22Rv1 (cell line): ENCODE results near the gene SH2D4B.

Experiments
- CTCF ChIP-seq: fragments of 450-650 bp; IDR thresholded peaks from 2 replicates; pipeline ENCODE4 v1.5.1; 2017; ENCODE audit warnings: mild to moderate bottlenecking
- ZFX ChIP-seq: fragments of 450-650 bp; IDR thresholded peaks from 2 replicates; pipeline ENCODE4 v1.6.1; 2017; ENCODE audit warnings: antibody characterized with exemption, borderline replicate concordance

GRCh38 chr10:80580638-80581468, 43.2 kb downstream of the SH2D4B start:
- TF ChIP-seq CTCF = no peak
- TF ChIP-seq ZFX = no peak
